ENCODE results near the gene SYT10. TPM values are rescaled to one million over a fixed set of nuclear protein-coding genes. Genes with fewer than 3 reads are reported as not detected.
"Not testable (repeated sequence)": the region's sequence is repeated elsewhere in the genome, so short reads cannot be mapped to it uniquely, and the experiment has no call there.

The SYT10 gene
- total RNA-seq, 1 experiment from 2014 or later: not detected

- BruUV-seq (replicated peaks): no TSS peak
- DNase-seq (ENCODE audit: unreplicated experiment): no peak
- no peaks in the 10 kb centered on the region for H3K9me3 Mint-ChIP-seq (ENCODE audit: unreplicated experiment)
- H3K27ac Mint-ChIP-seq (ENCODE audit: low read depth, unreplicated experiment): no peak overlapping the region
- no peak overlapping the region for H3K4me3 Mint-ChIP-seq (ENCODE audit: unreplicated experiment)
- H3K27me3 Mint-ChIP-seq (ENCODE audit: insufficient read depth, unreplicated experiment): peaks cover 20% of the 10 kb centered on the region
- no peaks in the 10 kb centered on the region for H3K4me1 Mint-ChIP-seq (ENCODE audit: insufficient read depth, unreplicated experiment)
- H3K36me3 Mint-ChIP-seq (ENCODE audit: insufficient read depth, unreplicated experiment): no peaks in the 10 kb centered on the region
- POLR2A ChIA-PET: interaction anchor here (0.6 kb wide), 1 partner anchor 39 kb away, joined by 3 read pairs; no protein-coding TSS in a partner anchor
- intact Hi-C loops (cut with micrococcal nuclease): no loop called here
- TF ChIP-seq CTCF (IDR thresholded peaks at IDR 0.05; ENCODE audit: unreplicated experiment): no peak
- CTCF ChIA-PET: interaction anchor here (0.7 kb wide), 1 partner anchor 495 kb away, joined by 3 read pairs; no protein-coding TSS in a partner anchor
Measured at GRCh38 chr12:33370318-33370717, 69.3 kb downstream of the SYT10 start.

GRCh38 chr12:33357181-33357580 lies 82.4 kb downstream of the SYT10 start:
- intact Hi-C loops (cut with micrococcal nuclease): no loop called here
- no peak for TF ChIP-seq CTCF (IDR thresholded peaks at IDR 0.05; ENCODE audit: unreplicated experiment)
- ChIA-PET CTCF (no interaction called here), POLR2A (interaction anchor here (0.5 kb wide), 1 partner anchor 109 kb away, joined by 4 read pairs; no protein-coding TSS in a partner anchor)
- Mint-ChIP-seq H3K27ac (ENCODE audit: low read depth, unreplicated experiment) (no peak overlapping the region), H3K36me3 (ENCODE audit: insufficient read depth, unreplicated experiment) (no peaks in the 10 kb centered on the region), H3K9me3 (ENCODE audit: unreplicated experiment) (no peaks in the 10 kb centered on the region), H3K4me3 (ENCODE audit: unreplicated experiment) (no peak overlapping the region), H3K27me3 (ENCODE audit: insufficient read depth, unreplicated experiment) (no peaks in the 10 kb centered on the region), H3K4me1 (ENCODE audit: insufficient read depth, unreplicated experiment) (no peaks in the 10 kb centered on the region)
- BruUV-seq (replicated peaks): no TSS peak
- no peak for DNase-seq (ENCODE audit: unreplicated experiment)

GRCh38 chr12:33349791-33350190 lies 89.8 kb downstream of the SYT10 start:
- POLR2A ChIA-PET: no interaction called here
- intact Hi-C loops (cut with micrococcal nuclease): no loop called here
- no peak for TF ChIP-seq CTCF (IDR thresholded peaks at IDR 0.05; ENCODE audit: unreplicated experiment)
- Mint-ChIP-seq H3K27ac (ENCODE audit: low read depth, unreplicated experiment) (no peak overlapping the region), H3K4me1 (ENCODE audit: insufficient read depth, unreplicated experiment) (no peaks in the 10 kb centered on the region), H3K4me3 (ENCODE audit: unreplicated experiment) (no peak overlapping the region), H3K9me3 (ENCODE audit: unreplicated experiment) (peaks cover 7% of the 10 kb centered on the region), H3K27me3 (ENCODE audit: insufficient read depth, unreplicated experiment) (no peaks in the 10 kb centered on the region), H3K36me3 (ENCODE audit: insufficient read depth, unreplicated experiment) (no peaks in the 10 kb centered on the region)
- no TSS peak for BruUV-seq (replicated peaks)
- DNase-seq (ENCODE audit: unreplicated experiment): no peak
- CTCF ChIA-PET: no interaction called here

GRCh38 chr12:33331961-33332398 lies 107.6 kb downstream of the SYT10 start:
- H3K4me1 Mint-ChIP-seq (ENCODE audit: insufficient read depth, unreplicated experiment); BruUV-seq (replicated peaks); H3K27me3 Mint-ChIP-seq (ENCODE audit: insufficient read depth, unreplicated experiment); H3K9me3 Mint-ChIP-seq (ENCODE audit: unreplicated experiment); H3K36me3 Mint-ChIP-seq (ENCODE audit: insufficient read depth, unreplicated experiment); H3K4me3 Mint-ChIP-seq (ENCODE audit: unreplicated experiment); intact Hi-C loops (cut with micrococcal nuclease); H3K27ac Mint-ChIP-seq (ENCODE audit: low read depth, unreplicated experiment); CTCF ChIA-PET; DNase-seq (ENCODE audit: unreplicated experiment); POLR2A ChIA-PET: not testable (repeated sequence)

GRCh38 chr12:33330940-33331339 lies 108.7 kb downstream of the SYT10 start:
- POLR2A ChIA-PET: interaction anchor here (0.7 kb wide), 1 partner anchor 40 kb away, joined by 3 read pairs; no protein-coding TSS in a partner anchor
- H3K4me3 Mint-ChIP-seq (ENCODE audit: unreplicated experiment): no peak overlapping the region
- intact Hi-C loops (cut with micrococcal nuclease): no loop called here
- H3K9me3 Mint-ChIP-seq (ENCODE audit: unreplicated experiment): no peaks in the 10 kb centered on the region
- no TSS peak for BruUV-seq (replicated peaks)
- peak; percentile 16 for DNase-seq (ENCODE audit: unreplicated experiment)
- no peak for TF ChIP-seq CTCF (IDR thresholded peaks at IDR 0.05; ENCODE audit: unreplicated experiment)
- H3K27ac Mint-ChIP-seq (ENCODE audit: low read depth, unreplicated experiment): no peak overlapping the region
- H3K27me3 Mint-ChIP-seq (ENCODE audit: insufficient read depth, unreplicated experiment): no peaks in the 10 kb centered on the region
- CTCF ChIA-PET: no interaction called here
- H3K4me1 Mint-ChIP-seq (ENCODE audit: insufficient read depth, unreplicated experiment): no peaks in the 10 kb centered on the region
- H3K36me3 Mint-ChIP-seq (ENCODE audit: insufficient read depth, unreplicated experiment): no peaks in the 10 kb centered on the region

Data from MCF 10A (cell line).